HG02623 (cell line): ENCODE measurements around the gene XRCC1.

Source experiments
- ATAC-seq: cut with Tn5 transposase; IDR thresholded peaks from one replicate; pipeline ENCODE4 v1.9.1; 2021; ENCODE audit warnings: moderate library complexity; ENCODE audit not compliant: unreplicated experiment

The XRCC1 gene

GRCh38 chr19:43546581-43546980, 28.7 kb downstream of the XRCC1 start:
- no peak for ATAC-seq

DNA sequence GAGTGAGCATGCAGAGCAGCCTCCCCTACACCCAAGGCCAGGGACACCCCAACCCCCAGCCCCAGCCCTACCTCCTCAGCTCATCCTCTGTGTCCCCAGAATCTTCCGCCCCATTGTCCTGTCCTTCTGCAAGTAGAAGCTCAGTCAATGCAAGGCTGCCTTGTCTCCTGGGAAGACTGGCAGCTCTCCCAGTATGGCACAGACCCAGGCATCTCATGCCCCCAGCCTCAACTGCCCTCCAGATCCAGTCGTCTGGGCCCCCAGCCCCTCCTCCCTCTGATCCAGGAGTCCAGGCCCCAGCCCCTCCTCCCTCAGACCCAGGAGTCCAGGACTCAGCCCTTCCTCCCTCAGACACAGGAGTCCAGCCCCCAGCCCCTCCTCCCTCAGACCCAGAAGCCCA, 29.3 kb downstream of the XRCC1 start:
- no peak for ATAC-seq

DNA sequence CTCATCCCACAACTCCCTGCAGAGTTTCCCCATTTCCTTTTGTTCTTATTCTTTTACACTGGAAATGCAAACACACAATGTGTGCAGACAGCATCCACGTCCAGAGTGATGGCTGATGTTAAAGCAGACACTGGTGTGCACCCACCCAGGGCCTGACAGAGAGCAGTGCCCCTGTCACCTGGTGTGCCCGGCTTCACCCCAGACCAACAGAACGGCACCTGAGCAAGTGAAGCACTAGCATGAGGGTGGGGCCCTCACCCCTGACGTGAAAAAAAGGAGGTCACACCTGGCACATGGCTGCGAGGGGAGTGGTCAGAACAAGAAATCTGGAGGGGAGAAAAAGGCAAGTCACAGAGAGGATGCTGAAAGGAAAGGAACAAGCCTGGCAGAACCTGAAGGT, 30.1 kb downstream of the XRCC1 start:
- ATAC-seq, result no peak

GRCh38 chr19:43544077-43544476, 31.2 kb downstream of the XRCC1 start:
- no peak for ATAC-seq

DNA sequence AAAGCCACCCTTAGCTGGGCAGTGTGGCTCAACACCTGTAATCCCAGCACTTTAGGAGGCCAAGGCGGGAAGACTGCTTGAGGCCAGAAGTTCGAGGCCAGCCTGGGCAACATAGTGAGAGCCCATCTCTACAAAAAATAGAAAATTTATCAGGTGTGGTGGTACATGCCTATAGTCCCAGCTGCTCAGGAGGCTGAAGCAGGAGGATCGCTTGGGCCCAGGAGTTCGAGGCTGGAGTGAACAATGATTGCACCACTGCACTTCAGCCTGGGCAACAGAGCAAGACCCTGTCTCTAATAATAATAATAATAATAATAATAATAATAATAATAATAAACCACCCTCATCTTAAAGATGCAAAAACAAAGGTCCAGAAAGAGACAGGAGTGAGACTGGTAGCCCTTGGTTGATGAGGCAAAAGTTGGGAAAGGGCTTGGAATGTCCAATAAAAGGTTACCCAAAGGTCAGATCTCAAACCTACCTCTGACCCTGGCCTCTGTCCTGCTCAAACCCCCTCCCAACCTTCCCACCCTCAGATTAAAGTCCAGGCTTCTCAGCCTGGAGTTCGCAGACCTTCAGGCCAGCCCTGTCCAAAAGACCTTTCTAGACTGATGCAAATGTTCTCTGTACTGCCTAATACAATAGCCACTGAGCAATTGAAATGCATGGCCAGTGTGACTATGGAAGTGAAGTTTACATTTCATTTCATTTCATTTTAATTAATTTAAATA, 33.2 kb downstream of the XRCC1 start:
- no peak for ATAC-seq

- no peak for ATAC-seq
Measured at GRCh38 chr19:43540381-43540780, 34.9 kb downstream of the XRCC1 start.

DNA sequence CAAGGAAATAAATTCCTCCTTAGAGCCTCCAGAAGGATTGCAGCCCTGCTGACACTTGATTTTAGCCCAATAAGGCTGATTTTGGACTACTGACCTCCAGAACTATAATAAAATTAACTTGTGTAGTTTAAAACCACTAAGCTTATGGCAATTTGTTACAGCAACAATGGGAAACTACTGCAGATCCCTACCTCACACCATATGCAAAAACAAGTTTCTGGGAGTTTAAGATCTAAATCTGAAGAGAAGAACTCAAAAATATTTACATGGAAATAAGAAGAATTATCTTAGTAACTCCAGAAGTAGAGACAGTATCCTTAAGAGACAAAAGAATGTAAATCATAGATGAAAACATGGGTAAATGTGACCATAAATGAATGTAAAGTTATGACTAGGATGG, 36.4 kb downstream of the XRCC1 start:
- no peak for ATAC-seq

DNA sequence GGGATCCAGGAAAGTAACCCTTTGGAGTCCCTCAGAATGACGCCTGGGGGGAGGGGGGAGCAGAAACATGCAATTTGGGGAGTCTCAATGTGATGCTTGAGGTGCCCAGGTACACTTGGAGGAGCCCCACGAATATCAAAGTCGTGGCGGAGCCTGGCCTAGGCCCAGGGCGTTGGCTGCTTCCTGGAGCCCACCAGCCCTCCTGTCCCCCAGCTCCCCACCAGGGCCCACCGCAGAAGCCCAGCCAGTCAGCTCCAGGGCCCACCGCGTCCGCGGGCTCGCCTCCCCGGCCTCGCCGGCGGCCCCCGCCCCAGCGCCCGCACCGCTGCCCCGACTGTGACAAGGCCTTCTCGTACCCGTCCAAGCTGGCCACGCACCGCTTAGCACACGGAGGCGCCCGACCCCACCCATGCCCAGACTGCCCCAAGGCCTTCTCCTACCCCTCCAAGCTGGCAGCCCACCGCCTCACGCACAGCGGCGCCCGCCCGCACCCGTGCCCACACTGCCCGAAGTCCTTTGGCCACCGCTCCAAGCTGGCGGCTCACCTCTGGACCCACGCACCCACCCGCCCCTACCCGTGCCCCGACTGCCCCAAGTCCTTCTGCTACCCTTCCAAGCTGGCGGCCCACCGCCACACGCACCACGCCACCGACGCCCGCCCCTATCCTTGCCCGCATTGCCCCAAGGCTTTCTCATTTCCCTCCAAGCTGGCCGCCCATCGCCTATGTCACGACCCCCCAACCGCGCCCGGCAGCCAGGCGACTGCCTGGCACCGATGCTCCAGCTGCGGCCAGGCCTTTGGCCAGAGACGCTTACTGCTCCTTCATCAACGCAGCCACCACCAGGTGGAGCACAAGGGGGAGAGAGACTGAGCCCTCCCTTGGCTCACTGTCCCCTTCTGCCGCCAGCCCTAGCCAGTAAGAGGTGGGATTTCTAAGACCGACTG, 40.2 kb downstream of the XRCC1 start:
- ATAC-seq, result no peak

GRCh38 chr19:43534305-43534815, 41.0 kb downstream of the XRCC1 start:
- ATAC-seq, result no peak

GRCh38 chr19:43533546-43534304, 41.6 kb downstream of the XRCC1 start:
- ATAC-seq, result peak; percentile 53

GRCh38 chr19:43532962-43533545, 42.3 kb downstream of the XRCC1 start, which contains the start of gene ZNF575:
Gene ZNF575 (plus strand): TSS chr19:43533188. CDS start chr19:43534423, 1,235 bp downstream.
- ATAC-seq, result peak; percentile 52

- ATAC-seq, result no peak
Measured at GRCh38 chr19:43532571-43532961, 42.8 kb downstream of the XRCC1 start.

DNA sequence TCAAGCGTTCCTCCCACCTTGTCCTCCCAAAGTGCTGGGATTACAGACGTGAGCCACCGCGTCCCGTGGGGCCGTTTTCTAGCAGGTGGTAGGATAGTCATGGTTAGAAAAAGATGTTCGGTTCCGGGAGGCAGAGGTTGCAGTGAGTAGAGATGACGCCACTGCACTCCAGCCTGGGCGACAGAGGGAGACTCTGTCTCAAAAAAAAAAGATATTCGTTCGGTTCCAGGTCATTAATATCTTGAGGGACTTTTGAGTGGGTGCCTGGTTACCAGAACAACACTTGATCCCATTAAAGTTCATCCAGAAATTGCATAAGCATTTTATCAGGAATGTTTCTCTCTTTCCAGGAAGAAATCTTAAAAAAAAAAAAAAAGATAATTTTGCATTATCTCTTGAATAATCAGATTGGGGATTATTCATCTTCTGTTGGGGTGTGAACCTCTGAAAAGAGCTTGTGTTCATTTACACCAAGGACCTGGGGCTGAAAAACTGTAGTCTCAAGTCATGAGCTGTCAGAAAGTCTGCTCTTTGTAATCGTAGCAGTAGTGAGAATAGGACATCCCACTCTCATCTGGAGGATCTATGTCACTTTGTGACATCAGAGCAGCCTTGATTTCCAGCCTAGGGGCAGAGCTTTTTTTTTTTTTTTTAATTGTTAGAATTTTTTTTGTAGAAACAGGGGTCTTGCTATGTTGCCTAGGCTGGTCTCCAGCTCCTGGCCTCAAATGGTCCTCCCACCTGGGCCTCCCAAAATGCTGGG, 47.3 kb downstream of the XRCC1 start:
- no peak for ATAC-seq

- ATAC-seq, result peak; percentile 59
Measured at GRCh38 chr19:43526884-43527859, 48.2 kb downstream of the XRCC1 start, which contains the start of gene ETHE1. Gene ETHE1 (minus strand): TSS chr19:43527201. CDS start chr19:43527177, 24 bp downstream.

GRCh38 chr19:43525836-43526771, 49.2 kb downstream of the XRCC1 start:
- ATAC-seq, result no peak

DNA sequence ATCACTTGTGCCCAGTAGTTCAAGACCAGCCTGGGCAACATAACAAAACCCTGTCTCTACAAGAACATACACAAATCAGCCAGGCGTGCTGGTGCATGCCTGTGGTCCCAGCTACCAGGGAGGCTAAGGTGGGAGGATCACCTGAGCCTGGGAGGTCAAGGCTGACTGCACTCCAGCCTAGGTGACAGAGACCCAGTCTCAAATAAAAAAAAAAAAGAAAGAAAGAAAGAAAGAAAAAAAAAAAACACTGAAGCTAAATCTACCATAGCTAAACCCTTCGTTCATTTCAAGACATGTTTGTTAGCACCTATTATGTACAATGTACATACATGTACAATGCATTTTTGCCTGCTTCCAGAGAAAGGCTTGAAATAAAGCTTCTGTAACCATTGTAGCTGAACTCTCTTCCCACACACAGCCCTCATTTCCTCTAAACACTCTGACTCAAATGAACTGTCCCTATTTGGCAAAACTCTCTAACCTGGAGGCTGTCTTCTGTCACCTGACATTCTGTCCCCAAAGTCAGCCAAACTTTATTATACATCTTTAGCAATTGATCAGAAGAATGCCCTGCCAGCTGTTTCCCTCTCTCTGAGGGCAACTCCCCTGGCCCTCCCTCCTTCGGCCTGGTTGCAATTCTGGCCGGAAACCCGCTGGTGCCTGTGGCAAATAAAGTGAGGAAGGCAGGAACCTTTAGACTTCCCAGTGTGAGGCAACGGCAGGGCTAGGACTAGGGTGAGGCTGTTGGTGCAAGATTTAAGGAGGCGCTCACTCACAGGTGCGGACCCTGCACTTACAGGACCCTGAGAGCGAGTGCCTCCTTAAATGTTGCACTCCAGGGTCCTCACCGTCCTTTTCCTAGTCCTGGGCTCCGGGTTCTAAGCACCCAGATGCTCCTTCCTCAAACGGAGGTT, 50.1 kb downstream of the XRCC1 start:
- ATAC-seq, result no peak
